SK-N-MC (cell line): Measurements from ENCODE around the gene PDLIM4.

Source experiments
- EZH2 ChIP-seq: fragments of 200-600 bp; sonication (generic); IDR thresholded peaks from one replicate; pipeline ENCODE4 v1.6.1; 2017; ENCODE audit warnings: antibody characterized with exemption
- FOXP2 ChIP-seq: optimal IDR thresholded peaks from 2 replicates; pipeline ENCODE3; 2011; ENCODE audit warnings: mild to moderate bottlenecking, moderate library complexity; ENCODE audit not compliant: insufficient read depth; ENCODE audit errors: extremely low read length, control extremely low read depth
- POLR2AphosphoS5 ChIP-seq: IDR thresholded peaks from 2 replicates; pipeline ENCODE4 v1.6.1; 2012; ENCODE audit warnings: mild to moderate bottlenecking, low read depth, low read length, borderline replicate concordance

DNA sequence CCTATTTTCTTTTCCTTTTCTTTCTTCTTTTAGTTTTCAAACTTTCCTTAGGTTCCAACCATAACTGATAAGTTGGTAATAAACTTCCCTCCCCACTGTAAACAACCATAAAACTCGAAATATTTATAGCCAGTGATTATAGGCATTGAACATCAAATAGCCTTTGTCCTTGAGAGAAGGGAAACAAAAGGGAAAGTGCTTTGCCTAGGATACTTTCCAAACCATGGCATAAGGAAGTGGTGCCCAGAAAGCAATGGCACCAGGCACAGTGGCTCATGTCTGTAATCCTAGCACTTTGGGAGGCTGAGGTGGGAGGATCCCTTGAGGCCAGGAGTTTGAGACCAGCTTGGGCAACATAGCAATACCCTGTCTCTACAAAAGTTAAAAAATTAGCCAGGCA lies 11.9 kb upstream of the PDLIM4 start:
- no peak for TF ChIP-seq EZH2
- TF ChIP-seq POLR2AphosphoS5 = no peak
- TF ChIP-seq FOXP2 = no peak
